ENCODE data around the gene ARSG. TPM values are rescaled to one million over a fixed set of nuclear protein-coding genes. Genes with fewer than 3 reads are reported as not detected.

The ARSG gene
- total RNA-seq, 1 donor from 2014 or later = 8.7 TPM

DNA sequence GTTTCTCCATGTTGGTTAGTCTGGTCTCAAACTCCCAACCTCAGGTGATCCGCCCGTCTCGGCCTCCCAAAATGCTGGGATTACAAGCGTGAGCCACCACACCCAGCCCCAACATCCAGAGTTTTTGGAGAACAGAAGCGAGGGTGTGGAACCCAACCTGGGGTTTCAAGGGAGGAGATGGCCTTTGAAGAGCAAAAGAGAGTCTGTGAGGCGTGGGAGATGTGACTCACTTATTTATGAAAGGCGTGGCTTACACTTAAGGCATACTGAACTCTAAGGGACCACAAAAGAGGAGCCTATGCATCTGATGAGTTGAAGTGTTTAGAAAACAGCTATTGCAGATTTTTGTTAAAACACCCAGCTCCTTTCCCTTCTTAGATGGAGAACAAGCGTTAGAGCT is 18.9 kb downstream of the ARSG start:
- Mint-ChIP-seq H3K27ac (ENCODE audit: unreplicated experiment) (no peak overlapping the region), H3K9me3 (ENCODE audit: unreplicated experiment) (no peaks in the 10 kb centered on the region), H3K27me3 (ENCODE audit: unreplicated experiment) (no peaks in the 10 kb centered on the region), H3K4me1 (ENCODE audit: unreplicated experiment) (peaks cover 8% of the 10 kb centered on the region), H3K4me3 (ENCODE audit: unreplicated experiment) (no peak overlapping the region), H3K36me3 (ENCODE audit: unreplicated experiment) (peaks cover 3% of the 10 kb centered on the region)
- no peak for DNase-seq (ENCODE audit: extremely low spot score, unreplicated experiment)
- TF ChIP-seq, protein P1, sequence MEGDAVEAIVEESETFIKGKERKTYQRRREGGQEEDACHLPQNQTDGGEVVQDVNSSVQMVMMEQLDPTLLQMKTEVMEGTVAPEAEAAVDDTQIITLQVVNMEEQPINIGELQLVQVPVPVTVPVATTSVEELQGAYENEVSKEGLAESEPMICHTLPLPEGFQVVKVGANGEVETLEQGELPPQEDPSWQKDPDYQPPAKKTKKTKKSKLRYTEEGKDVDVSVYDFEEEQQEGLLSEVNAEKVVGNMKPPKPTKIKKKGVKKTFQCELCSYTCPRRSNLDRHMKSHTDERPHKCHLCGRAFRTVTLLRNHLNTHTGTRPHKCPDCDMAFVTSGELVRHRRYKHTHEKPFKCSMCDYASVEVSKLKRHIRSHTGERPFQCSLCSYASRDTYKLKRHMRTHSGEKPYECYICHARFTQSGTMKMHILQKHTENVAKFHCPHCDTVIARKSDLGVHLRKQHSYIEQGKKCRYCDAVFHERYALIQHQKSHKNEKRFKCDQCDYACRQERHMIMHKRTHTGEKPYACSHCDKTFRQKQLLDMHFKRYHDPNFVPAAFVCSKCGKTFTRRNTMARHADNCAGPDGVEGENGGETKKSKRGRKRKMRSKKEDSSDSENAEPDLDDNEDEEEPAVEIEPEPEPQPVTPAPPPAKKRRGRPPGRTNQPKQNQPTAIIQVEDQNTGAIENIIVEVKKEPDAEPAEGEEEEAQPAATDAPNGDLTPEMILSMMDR (IDR thresholded peaks at IDR 0.05) = no peak

DNA sequence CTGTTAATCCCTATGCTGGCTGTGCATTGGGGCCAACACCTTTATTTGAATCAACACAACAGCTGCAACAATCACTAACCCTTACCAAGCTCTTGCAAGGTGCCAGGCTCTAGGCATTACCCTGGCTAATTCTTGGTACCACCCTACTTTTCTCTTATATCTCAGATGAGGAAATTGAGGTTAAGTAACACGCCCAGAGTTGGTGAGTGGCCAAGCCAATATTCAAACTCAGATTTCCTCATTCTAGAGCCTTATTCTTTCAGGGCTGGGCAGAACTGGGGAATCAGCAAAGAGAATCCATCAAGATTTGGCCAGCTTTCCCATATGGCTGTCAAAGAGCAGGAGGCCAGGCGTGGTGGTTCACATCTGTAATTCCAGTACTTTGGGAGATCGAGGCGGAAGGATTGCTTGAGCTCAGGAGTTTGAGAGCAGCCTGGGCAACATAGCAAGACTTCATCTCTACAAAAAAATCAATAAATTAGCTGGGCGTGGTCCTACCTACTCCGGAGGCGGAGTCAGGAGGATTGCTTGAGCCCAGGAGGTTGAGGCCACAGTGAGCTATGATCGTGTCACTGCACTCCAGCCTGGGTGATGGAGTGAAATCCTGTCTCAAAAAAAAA is 23.7 kb downstream of the ARSG start:
- Mint-ChIP-seq H3K9me3 (ENCODE audit: unreplicated experiment) (no peaks in the 10 kb centered on the region), H3K27ac (ENCODE audit: unreplicated experiment) (no peak overlapping the region), H3K4me1 (ENCODE audit: unreplicated experiment) (peaks cover 14% of the 10 kb centered on the region), H3K4me3 (ENCODE audit: unreplicated experiment) (no peak overlapping the region), H3K36me3 (ENCODE audit: unreplicated experiment) (peaks cover 3% of the 10 kb centered on the region), H3K27me3 (ENCODE audit: unreplicated experiment) (no peaks in the 10 kb centered on the region)
- no peak for DNase-seq (ENCODE audit: extremely low spot score, unreplicated experiment)
- TF ChIP-seq, protein P1 (IDR thresholded peaks at IDR 0.05) = no peak

DNA sequence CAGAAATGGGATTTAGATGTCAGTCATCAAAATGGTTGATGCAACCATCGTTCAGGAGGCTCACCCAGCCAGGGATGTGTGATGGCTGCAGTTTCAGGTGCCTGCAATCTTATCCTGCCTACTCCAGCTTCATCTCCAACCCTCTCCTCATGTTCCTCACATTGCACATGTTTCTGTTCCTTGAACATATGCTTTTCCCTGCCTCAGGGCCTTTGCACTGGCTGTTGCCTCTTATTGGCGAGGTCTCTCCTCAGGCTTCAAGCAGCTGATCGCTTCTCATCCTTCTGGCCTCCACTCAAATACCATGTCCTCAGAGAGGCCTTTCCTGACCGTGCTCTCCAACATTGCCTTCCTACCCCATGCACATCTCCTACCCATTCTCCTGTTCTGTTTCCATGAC is 24.6 kb downstream of the ARSG start:
- peaks cover 14% of the 10 kb centered on the region for H3K4me1 Mint-ChIP-seq (ENCODE audit: unreplicated experiment)
- TF ChIP-seq, protein P1 (IDR thresholded peaks at IDR 0.05) = no peak
- DNase-seq (ENCODE audit: extremely low spot score, unreplicated experiment) = no peak
- H3K4me3 Mint-ChIP-seq (ENCODE audit: unreplicated experiment) = no peak overlapping the region
- H3K36me3 Mint-ChIP-seq (ENCODE audit: unreplicated experiment) = peaks cover 3% of the 10 kb centered on the region
- no peaks in the 10 kb centered on the region for H3K9me3 Mint-ChIP-seq (ENCODE audit: unreplicated experiment)
- no peaks in the 10 kb centered on the region for H3K27me3 Mint-ChIP-seq (ENCODE audit: unreplicated experiment)
- no peak overlapping the region for H3K27ac Mint-ChIP-seq (ENCODE audit: unreplicated experiment)

DNA sequence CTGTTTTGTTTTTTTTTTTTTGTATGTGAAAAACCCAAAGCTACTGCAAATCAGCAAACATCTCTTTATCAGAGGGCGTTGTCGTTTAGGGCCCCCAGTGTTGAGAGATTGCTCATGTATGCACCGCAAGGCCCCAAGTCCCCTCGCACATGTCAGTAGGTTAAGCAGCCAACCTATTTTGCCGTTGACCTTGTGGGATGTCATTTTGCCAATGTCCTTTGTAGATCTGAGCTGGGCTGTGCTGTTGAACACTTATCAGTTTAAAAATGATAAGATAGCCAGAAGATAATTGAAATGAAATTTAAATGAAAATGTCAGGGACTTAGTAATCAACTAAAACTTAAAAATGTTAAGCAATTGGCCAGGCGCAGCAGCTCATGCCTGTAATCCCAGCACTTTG is 26.2 kb downstream of the ARSG start:
- Mint-ChIP-seq H3K36me3 (ENCODE audit: unreplicated experiment) (no peaks in the 10 kb centered on the region), H3K4me1 (ENCODE audit: unreplicated experiment) (peaks cover 12% of the 10 kb centered on the region), H3K4me3 (ENCODE audit: unreplicated experiment) (no peak overlapping the region), H3K27me3 (ENCODE audit: unreplicated experiment) (no peaks in the 10 kb centered on the region), H3K27ac (ENCODE audit: unreplicated experiment) (no peak overlapping the region), H3K9me3 (ENCODE audit: unreplicated experiment) (no peaks in the 10 kb centered on the region)
- DNase-seq (ENCODE audit: extremely low spot score, unreplicated experiment) = no peak
- TF ChIP-seq, protein P1 (IDR thresholded peaks at IDR 0.05) = no peak

DNA sequence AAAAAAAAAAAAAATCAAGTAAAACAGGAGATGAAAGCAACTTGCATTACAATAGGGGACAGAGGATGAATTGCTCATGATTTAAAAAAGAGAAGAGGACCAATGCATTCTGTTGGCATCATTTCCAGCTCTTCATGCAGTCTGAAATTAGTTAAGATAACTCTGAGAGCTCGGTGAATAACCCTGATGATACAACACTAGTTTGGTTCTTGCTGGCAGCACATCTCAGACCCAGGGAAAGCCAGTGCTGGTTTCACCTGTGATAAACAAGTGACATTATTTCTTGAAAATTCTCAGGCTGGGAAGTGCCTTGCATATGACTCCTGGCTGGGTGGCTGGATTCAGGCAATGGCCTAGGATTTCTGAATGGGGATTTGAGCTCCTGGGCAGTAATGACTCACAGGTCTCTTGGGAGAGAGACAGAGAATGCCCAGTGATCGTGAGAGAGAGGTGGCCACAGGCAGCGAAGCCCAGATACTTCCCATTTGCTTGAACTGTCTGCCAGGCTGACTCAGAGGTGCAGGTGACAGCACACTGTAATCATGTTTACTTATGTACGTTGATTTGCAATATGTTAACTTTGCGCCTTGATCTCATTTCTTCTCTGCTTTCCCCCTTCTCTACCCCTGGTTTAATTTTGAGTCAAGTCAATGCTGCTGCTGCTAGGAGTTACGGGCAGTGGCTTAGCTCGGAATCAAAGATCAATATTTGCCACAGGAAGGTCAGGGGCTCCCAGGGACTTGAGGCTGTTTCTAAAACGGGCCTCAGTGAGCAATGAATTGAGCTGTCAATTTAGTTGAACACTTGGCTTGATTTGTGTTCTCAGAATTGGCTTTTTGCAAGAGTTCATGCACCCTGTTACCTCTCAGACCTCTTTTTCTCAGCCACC is 27.1 kb downstream of the ARSG start:
- Mint-ChIP-seq H3K36me3 (ENCODE audit: unreplicated experiment) (no peaks in the 10 kb centered on the region), H3K27ac (ENCODE audit: unreplicated experiment) (no peak overlapping the region), H3K9me3 (ENCODE audit: unreplicated experiment) (no peaks in the 10 kb centered on the region), H3K4me3 (ENCODE audit: unreplicated experiment) (no peak overlapping the region), H3K27me3 (ENCODE audit: unreplicated experiment) (no peaks in the 10 kb centered on the region), H3K4me1 (ENCODE audit: unreplicated experiment) (peaks cover 8% of the 10 kb centered on the region)
- TF ChIP-seq, protein P1 (IDR thresholded peaks at IDR 0.05) = no peak
- DNase-seq (ENCODE audit: extremely low spot score, unreplicated experiment) = no peak
